HepG2 (cell line): Measurements from ENCODE around the gene RASGRP4. TPM values are rescaled to one million over a fixed set of nuclear protein-coding genes. Genes with fewer than 3 reads are reported as not detected.

ENCODE experiments used
- ZBTB40 ChIP-seq, 2 experiments: fragments of 450-650 bp in 1 of 2; sonication (generic) in 1 of 2; formaldehyde crosslinking in 1 of 2; IDR thresholded peaks; 2 replicates each; pipeline versions ENCODE4 v1.6.1 to v1.8.0; 2016 to 2022; ENCODE audit warnings: antibody characterized with exemption in 1 of 2, mild to moderate bottlenecking in 1 of 2, missing genetic modification reagents in 1 of 2
- polyA plus RNA-seq, 8 experiments: library from polyadenylated mRNA; depleted of rRNA in 3 of 8; stranded (reverse) in 7 of 8; unstranded in 1 of 8; fragments of >200 nt; fragmentation: Illumina TruSeq in 4 of 8; extraction: Trizol in 4 of 8; gene quantifications; 2 replicates each; pipeline versions ENCODE4 v1.2.1 to v1.2.3, GENCODE V29; 2011 to 2016; ENCODE audit warnings: low read depth in 4 of 8, missing spikeins in 1 of 8, mixed read lengths in 1 of 8; ENCODE audit not compliant: insufficient read depth in 1 of 8
- total RNA-seq, 5 experiments: library from RNA; depleted of rRNA; stranded (reverse); fragments of >200 nt; fragmentation: Illumina TruSeq; extraction: Trizol; gene quantifications; 2 replicates each; pipeline ENCODE4 v1.2.3, GENCODE V29; 2016; ENCODE audit warnings: low read depth in 1 of 5

RASGRP4 gene
- total and polyA plus RNA-seq, 2 of the 13 experiments (the other 11 are each of a cell fraction or from before 2014, with no cell fraction given), result not detected

DNA sequence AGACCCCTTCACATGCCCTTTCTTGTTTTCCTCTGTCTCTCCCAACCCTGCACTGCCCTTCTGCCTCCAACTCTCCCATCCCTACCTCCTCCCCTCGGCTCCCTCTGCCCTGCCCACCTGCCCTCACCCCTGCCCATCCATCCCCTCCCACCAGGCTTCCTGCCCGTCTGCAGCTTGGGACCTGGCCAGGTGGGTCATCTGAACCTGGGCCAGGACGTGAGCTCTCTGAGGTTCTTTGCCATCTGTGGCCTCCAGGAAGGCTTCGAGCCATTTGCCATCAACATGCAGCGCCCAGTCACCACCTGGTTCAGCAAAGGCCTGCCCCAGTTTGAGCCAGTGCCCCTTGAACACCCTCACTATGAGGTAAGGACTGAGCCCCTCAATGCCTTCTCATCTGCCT lies 43.1 kb upstream of the RASGRP4 start (continued):
- TF ChIP-seq ZBTB40 (IDR thresholded peaks at IDR 0.05) (no peak), ZBTB40 (CRISPR knock-in tag; IDR thresholded peaks at IDR 0.05) (no peak)
